SK-N-SH (cell line): Measurements from ENCODE around the gene TECPR2. TPM values are rescaled to one million over a fixed set of nuclear protein-coding genes. Genes with fewer than 3 reads are reported as not detected.

Experiments
- CTCF ChIA-PET: fragments of 300-600, 350-600 bp; formaldehyde crosslinking; extraction: SDS; loops from one replicate; lab custom pipeline; 2021; lab: Yijun Ruan, JAX
- POLR2A ChIA-PET: fragments of 350-600 bp; sonication (Branson Sonifier 250); formaldehyde crosslinking; extraction: SDS; loops from one replicate; lab custom pipeline; 2020; ENCODE audit warnings: antibody characterized with exemption, inconsistent platforms; lab: Yijun Ruan, JAX
- DNase-seq: peaks from one replicate; pipeline ENCODE4 v3.0.0; 2012
- H2AFZ ChIP-seq: fragments of 200-600 bp; sonication (generic); 2 replicates; pipeline ENCODE4 v1.8.1; 2016; ENCODE audit warnings: antibody characterized with exemption, mild to moderate bottlenecking, low read depth
- H3F3A ChIP-seq: fragments of 200-600 bp; sonication (generic); replicated peaks from 2 replicates; pipeline ENCODE3; 2016; ENCODE audit warnings: antibody characterized with exemption, mild to moderate bottlenecking; ENCODE audit not compliant: insufficient read depth
- H3K27ac ChIP-seq, 2 experiments: fragments of 200-500 bp in 1 of 2; fragments of 200-600 bp in 1 of 2; sonication (Bioruptor generic) in 1 of 2; sonication (generic), shearing (Covaris generic) in 1 of 2; 2 replicates each; pipeline versions ENCODE4 v1.5.1 to v1.6.1; 2014 to 2016; ENCODE audit warnings: low read depth in 2 of 2, inconsistent platforms in 1 of 2, low read length in 1 of 2, mild to moderate bottlenecking in 1 of 2, mixed read lengths in 1 of 2
- H3K27me3 ChIP-seq: fragments of 200-600 bp; sonication (generic), shearing (Covaris generic); 2 replicates; pipeline ENCODE4 v1.6.1; 2016; ENCODE audit warnings: mixed run types; ENCODE audit not compliant: insufficient read depth
- H3K36me3 ChIP-seq, 2 experiments: fragments of 200-500 bp in 1 of 2; fragments of 200-600 bp in 1 of 2; sonication (Bioruptor generic) in 1 of 2; sonication (generic) in 1 of 2; replicated peaks in 1 of 2; 2 replicates each; pipeline versions ENCODE3 to v1.5.1; 2014 to 2016; ENCODE audit warnings: low read length in 1 of 2, mild to moderate bottlenecking in 1 of 2; ENCODE audit not compliant: insufficient read depth in 2 of 2, control insufficient read depth in 1 of 2
- H3K4me1 ChIP-seq, 2 experiments: fragments of 200-500 bp in 1 of 2; fragments of 200-600 bp in 1 of 2; sonication (Bioruptor generic) in 1 of 2; sonication (generic), shearing (Covaris generic) in 1 of 2; 2 replicates each; pipeline versions ENCODE4 v1.5.1 to v1.6.1; 2014 to 2016; ENCODE audit warnings: low read depth in 1 of 2, low read length in 1 of 2, mixed run types in 1 of 2; ENCODE audit not compliant: insufficient read depth in 2 of 2, control insufficient read depth in 1 of 2
- H3K4me2 ChIP-seq: fragments of 200-600 bp; sonication (generic), shearing (Covaris generic); 2 replicates; pipeline ENCODE4 v1.6.1; 2017; ENCODE audit warnings: mixed run types
- H3K4me3 ChIP-seq, 2 experiments: fragments of 200-500 bp in 1 of 2; fragments of 200-600 bp in 1 of 2; sonication (Bioruptor generic) in 1 of 2; sonication (generic), shearing (Covaris generic) in 1 of 2; 2 replicates each; pipeline versions ENCODE4 v1.5.1 to v1.8.1; 2014 to 2016; ENCODE audit warnings: low read depth in 2 of 2, inconsistent platforms in 1 of 2, low read length in 1 of 2, mild to moderate bottlenecking in 1 of 2, mixed read lengths in 1 of 2, moderate library complexity in 1 of 2
- H3K79me2 ChIP-seq: fragments of 200-600 bp; sonication (generic); 2 replicates; pipeline ENCODE4 v1.8.1; 2017; ENCODE audit warnings: mild to moderate bottlenecking; ENCODE audit not compliant: insufficient read depth
- H3K9ac ChIP-seq: fragments of 200-600 bp; sonication (generic); 2 replicates; pipeline ENCODE4 v1.6.1; 2017; ENCODE audit warnings: mixed run types
- H3K9me2 ChIP-seq: fragments of 200-600 bp; sonication (generic); 2 replicates; pipeline ENCODE4 v1.6.1; 2017; ENCODE audit warnings: mixed run types
- H3K9me3 ChIP-seq: fragments of 200-600 bp; sonication (generic); 2 replicates; pipeline ENCODE4 v1.6.1; 2017; ENCODE audit warnings: mixed run types, mild to moderate bottlenecking, moderate library complexity
- H4K20me1 ChIP-seq: fragments of 200-600 bp; sonication (generic); 2 replicates; pipeline ENCODE4 v1.6.1; 2017; ENCODE audit warnings: mild to moderate bottlenecking, mixed run types; ENCODE audit not compliant: insufficient read depth
- ELF1 ChIP-seq: IDR thresholded peaks from 2 replicates; pipeline ENCODE4 v1.4.0; 2012
- EP300 ChIP-seq, 2 experiments: IDR thresholded peaks; 2 replicates each; pipeline versions ENCODE4 v1.4.0 to v1.6.1; 2012; ENCODE audit warnings: borderline replicate concordance in 1 of 2, low read depth in 1 of 2, low read length in 1 of 2
- JUND ChIP-seq: IDR thresholded peaks from 2 replicates; pipeline ENCODE4 v1.4.0; 2012
- RAD21 ChIP-seq: IDR thresholded peaks from 2 replicates; pipeline ENCODE4 v1.6.1; 2012; ENCODE audit warnings: mild to moderate bottlenecking, low read length
- RFX5 ChIP-seq: IDR thresholded peaks from 2 replicates; pipeline ENCODE4 v1.6.1; 2012; ENCODE audit warnings: mild to moderate bottlenecking, improper control_type of control experiment, low read length
- SIN3A ChIP-seq: IDR thresholded peaks from 2 replicates; pipeline ENCODE4 v1.6.1; 2012; ENCODE audit warnings: low read depth, mild to moderate bottlenecking, low read length, moderate library complexity, borderline replicate concordance
- TCF12 ChIP-seq: IDR thresholded peaks from 2 replicates; pipeline ENCODE4 v1.4.0; 2012
- YY1 ChIP-seq: IDR thresholded peaks from 2 replicates; pipeline ENCODE4 v1.4.0; 2012; ENCODE audit warnings: low read depth, mild to moderate bottlenecking
- WGBS: methylation state at CpG from one replicate; pipeline ENCODE4 v1.1.6; 2017; ENCODE audit warnings: low lambda C conversion rate; 5-methylcytosine and 5-hydroxymethylcytosine counted together
- polyA plus RNA-seq, 3 experiments: library from polyadenylated mRNA; depleted of rRNA; stranded (reverse); fragments of >200 nt; gene quantifications; 2 replicates each; pipeline ENCODE4 v1.2.3, GENCODE V29; 2012
- TF ChIP-seq, protein P1 (sequence below): IDR thresholded peaks from 2 replicates; pipeline ENCODE4 v1.4.0; 2012; ENCODE audit warnings: low read depth, borderline replicate concordance
- TF ChIP-seq, protein P2 (sequence below): IDR thresholded peaks from 2 replicates; pipeline ENCODE4 v1.6.1; 2012; ENCODE audit warnings: mild to moderate bottlenecking, low read depth, low read length, moderate library complexity
- TF ChIP-seq, protein P3 (sequence below): IDR thresholded peaks from 2 replicates; pipeline ENCODE4; 2012

The TECPR2 gene
- polyA plus RNA-seq, 1 of the 3 experiments (the other 2 are of a cell fraction): 6.9 TPM

DNA sequence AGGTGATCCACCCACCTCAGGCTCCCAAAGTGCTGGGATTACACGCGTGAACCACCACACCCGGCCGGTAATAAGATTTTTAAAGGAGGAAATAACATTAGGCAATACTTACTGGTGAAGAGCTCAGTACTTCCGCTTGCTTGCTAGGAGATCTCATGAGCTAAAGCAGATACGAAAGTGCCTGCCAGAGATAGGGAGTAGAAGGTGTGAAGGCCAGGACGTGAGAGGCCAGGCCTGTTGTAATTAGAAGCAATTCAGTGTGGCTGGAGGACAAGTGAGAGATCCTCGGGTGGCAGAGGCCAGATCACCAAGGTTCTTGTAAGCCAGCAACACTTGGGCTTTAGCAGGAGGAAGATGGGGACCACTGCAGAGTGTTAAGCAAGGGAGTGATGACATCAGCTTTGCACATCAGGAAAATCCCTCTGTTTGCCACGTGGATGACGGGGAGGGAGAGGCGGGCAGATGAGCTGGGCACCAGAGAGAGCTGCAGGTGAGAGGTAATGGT is 7.6 kb downstream of the TECPR2 start (continued):
- no peak for TF ChIP-seq YY1
- TF ChIP-seq SIN3A: no peak
- TF ChIP-seq, protein P1, sequence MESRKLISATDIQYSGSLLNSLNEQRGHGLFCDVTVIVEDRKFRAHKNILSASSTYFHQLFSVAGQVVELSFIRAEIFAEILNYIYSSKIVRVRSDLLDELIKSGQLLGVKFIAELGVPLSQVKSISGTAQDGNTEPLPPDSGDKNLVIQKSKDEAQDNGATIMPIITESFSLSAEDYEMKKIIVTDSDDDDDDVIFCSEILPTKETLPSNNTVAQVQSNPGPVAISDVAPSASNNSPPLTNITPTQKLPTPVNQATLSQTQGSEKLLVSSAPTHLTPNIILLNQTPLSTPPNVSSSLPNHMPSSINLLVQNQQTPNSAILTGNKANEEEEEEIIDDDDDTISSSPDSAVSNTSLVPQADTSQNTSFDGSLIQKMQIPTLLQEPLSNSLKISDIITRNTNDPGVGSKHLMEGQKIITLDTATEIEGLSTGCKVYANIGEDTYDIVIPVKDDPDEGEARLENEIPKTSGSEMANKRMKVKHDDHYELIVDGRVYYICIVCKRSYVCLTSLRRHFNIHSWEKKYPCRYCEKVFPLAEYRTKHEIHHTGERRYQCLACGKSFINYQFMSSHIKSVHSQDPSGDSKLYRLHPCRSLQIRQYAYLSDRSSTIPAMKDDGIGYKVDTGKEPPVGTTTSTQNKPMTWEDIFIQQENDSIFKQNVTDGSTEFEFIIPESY: no peak
- TF ChIP-seq RFX5: no peak
- TF ChIP-seq, protein P2, sequence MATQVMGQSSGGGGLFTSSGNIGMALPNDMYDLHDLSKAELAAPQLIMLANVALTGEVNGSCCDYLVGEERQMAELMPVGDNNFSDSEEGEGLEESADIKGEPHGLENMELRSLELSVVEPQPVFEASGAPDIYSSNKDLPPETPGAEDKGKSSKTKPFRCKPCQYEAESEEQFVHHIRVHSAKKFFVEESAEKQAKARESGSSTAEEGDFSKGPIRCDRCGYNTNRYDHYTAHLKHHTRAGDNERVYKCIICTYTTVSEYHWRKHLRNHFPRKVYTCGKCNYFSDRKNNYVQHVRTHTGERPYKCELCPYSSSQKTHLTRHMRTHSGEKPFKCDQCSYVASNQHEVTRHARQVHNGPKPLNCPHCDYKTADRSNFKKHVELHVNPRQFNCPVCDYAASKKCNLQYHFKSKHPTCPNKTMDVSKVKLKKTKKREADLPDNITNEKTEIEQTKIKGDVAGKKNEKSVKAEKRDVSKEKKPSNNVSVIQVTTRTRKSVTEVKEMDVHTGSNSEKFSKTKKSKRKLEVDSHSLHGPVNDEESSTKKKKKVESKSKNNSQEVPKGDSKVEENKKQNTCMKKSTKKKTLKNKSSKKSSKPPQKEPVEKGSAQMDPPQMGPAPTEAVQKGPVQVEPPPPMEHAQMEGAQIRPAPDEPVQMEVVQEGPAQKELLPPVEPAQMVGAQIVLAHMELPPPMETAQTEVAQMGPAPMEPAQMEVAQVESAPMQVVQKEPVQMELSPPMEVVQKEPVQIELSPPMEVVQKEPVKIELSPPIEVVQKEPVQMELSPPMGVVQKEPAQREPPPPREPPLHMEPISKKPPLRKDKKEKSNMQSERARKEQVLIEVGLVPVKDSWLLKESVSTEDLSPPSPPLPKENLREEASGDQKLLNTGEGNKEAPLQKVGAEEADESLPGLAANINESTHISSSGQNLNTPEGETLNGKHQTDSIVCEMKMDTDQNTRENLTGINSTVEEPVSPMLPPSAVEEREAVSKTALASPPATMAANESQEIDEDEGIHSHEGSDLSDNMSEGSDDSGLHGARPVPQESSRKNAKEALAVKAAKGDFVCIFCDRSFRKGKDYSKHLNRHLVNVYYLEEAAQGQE: no peak

DNA sequence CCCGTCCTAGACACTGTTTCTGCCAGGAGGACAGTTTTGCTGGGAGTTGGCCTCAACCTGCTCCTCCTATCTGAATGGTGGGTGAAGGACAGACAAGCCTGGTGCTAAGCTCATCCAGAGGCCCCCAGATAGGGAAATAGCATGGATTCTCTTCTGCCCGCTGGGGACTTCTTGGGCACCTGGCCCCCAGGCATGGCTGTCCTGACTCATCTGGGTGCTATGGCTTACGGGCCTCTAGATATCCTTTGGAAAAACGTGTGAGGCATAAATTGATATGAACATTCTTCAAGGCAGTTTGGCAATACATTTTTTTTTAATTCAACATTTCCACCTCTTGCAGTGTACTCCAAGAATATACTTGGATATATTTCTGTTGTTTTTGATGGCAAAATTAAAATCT is 8.6 kb downstream of the TECPR2 start:
- Histone ChIP-seq H3K9me3 (no peaks in the 10 kb centered on the region), H3F3A (no peaks in the 10 kb centered on the region), H3K4me3 (no peak overlapping the region), H3K27me3 (no peaks in the 10 kb centered on the region), H3K9ac (no peak overlapping the region), H3K27ac (no peak overlapping the region), H4K20me1 (no peaks in the 10 kb centered on the region), H3K9me2 (no peaks in the 10 kb centered on the region), H3K4me1 (no peaks in the 10 kb centered on the region; a peak in 1 of 4 replicates), H3K79me2 (peaks cover 68% of the 10 kb centered on the region), H2AFZ (no peak overlapping the region), H3K36me3 (peaks cover 0 to under 1% of the 10 kb centered on the region in 2 experiments), H3K4me2 (no peak overlapping the region)
- POLR2A ChIA-PET: no interaction called here
- TF ChIP-seq RAD21 (no peak), EP300 (IDR thresholded peaks at IDR 0.05; ENCODE audit: borderline replicate concordance in 1 of 2, low read depth in 1 of 2, low read length in 1 of 2) (no peak), TCF12 (no peak), RFX5 (no peak), JUND (no peak), ELF1 (no peak), YY1 (no peak)
- TF ChIP-seq, protein P3, sequence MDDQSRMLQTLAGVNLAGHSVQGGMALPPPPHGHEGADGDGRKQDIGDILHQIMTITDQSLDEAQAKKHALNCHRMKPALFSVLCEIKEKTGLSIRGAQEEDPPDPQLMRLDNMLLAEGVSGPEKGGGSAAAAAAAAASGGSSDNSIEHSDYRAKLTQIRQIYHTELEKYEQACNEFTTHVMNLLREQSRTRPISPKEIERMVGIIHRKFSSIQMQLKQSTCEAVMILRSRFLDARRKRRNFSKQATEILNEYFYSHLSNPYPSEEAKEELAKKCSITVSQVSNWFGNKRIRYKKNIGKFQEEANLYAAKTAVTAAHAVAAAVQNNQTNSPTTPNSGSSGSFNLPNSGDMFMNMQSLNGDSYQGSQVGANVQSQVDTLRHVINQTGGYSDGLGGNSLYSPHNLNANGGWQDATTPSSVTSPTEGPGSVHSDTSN: no peak
- TF ChIP-seq, protein P1: no peak
- WGBS: 80% methylated on average over 3 of the region's 4 CpGs
- DNase-seq: no peak
- CTCF ChIA-PET: no interaction called here
